GM19468 (cell line): Measurements from ENCODE around the gene CDH23.

ENCODE experiments used
- ATAC-seq: cut with Tn5 transposase; IDR thresholded peaks from one replicate; pipeline ENCODE4 v1.9.1; 2021; ENCODE audit warnings: mild to moderate bottlenecking, moderate library complexity, moderate number of reproducible peaks; ENCODE audit not compliant: unreplicated experiment; ENCODE audit errors: extremely low read depth

Gene CDH23

GRCh38 chr10:71502190-71502589 is 105.5 kb downstream of the CDH23 start:
- no peak for ATAC-seq

- ATAC-seq: no peak
Observed at GRCh38 chr10:71502851-71503250, 106.1 kb downstream of the CDH23 start.

GRCh38 chr10:71504168-71504567 is 107.4 kb downstream of the CDH23 start:
- ATAC-seq: no peak

- no peak for ATAC-seq
Observed at GRCh38 chr10:71504570-71504969, 107.8 kb downstream of the CDH23 start.

GRCh38 chr10:71505862-71506261 is 109.1 kb downstream of the CDH23 start:
- ATAC-seq: no peak

GRCh38 chr10:71509444-71509843 is 112.7 kb downstream of the CDH23 start:
- no peak for ATAC-seq

GRCh38 chr10:71511206-71511605 is 114.5 kb downstream of the CDH23 start:
- no peak for ATAC-seq

GRCh38 chr10:71512312-71512711 is 115.6 kb downstream of the CDH23 start:
- ATAC-seq: no peak

GRCh38 chr10:71512761-71513539 is 116.2 kb downstream of the CDH23 start:
- no peak for ATAC-seq

GRCh38 chr10:71513540-71513853 is 116.8 kb downstream of the CDH23 start:
- no peak for ATAC-seq

GRCh38 chr10:71513936-71514335 is 117.2 kb downstream of the CDH23 start:
- no peak for ATAC-seq

GRCh38 chr10:71515531-71516172 is 118.9 kb downstream of the CDH23 start:
- no peak for ATAC-seq

GRCh38 chr10:71516890-71517289 is 120.2 kb downstream of the CDH23 start:
- ATAC-seq: no peak

- ATAC-seq: no peak
Observed at GRCh38 chr10:71517298-71518169, 120.8 kb downstream of the CDH23 start.

- ATAC-seq: no peak
Observed at GRCh38 chr10:71520042-71520441, 123.3 kb downstream of the CDH23 start.

GRCh38 chr10:71521504-71522441 is 125.1 kb downstream of the CDH23 start:
- ATAC-seq: no peak

GRCh38 chr10:71522442-71523144 is 125.9 kb downstream of the CDH23 start:
- ATAC-seq: no peak

GRCh38 chr10:71523756-71524155 is 127.0 kb downstream of the CDH23 start:
- no peak for ATAC-seq

- no peak for ATAC-seq
Observed at GRCh38 chr10:71525092-71525491, 128.4 kb downstream of the CDH23 start.
